T1000 (cell line): Measurements from ENCODE around the gene WDR1.

Experiments used
- DNase-seq: peaks from one replicate; lab custom pipeline; 2025; ENCODE audit warnings: mixed read lengths; lab: John Stamatoyannopoulos, UW

Gene WDR1

DNA sequence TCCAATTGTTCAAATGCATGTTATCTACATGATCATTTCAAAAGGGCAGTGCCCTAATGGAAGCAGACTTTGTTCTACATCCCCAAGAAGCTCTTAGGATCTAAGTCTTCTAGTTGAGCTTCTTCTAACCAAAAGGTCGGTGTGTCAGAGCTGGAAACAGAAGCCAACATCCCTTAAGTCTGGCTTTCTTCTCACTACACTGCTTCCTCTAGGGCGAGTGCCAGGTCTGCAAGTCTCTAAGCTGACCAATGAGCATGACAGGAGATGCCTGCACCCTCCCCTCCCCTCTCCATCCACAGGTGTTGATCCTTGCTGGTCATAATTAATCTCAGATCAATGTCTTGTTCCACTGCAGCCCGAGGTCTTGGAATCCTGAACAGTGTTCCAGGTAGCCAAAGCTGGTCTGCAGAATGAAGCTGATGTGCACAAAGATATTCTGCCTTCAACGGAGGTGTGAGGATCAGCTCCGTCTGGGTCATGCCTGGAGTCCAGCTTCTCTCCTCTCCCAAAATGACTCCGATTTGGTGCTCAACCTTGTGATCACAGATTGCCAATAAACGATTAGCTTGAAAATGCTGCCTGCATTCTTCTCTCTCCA is 44.1 kb downstream of the WDR1 start:
- DNase-seq, result no peak

DNA sequence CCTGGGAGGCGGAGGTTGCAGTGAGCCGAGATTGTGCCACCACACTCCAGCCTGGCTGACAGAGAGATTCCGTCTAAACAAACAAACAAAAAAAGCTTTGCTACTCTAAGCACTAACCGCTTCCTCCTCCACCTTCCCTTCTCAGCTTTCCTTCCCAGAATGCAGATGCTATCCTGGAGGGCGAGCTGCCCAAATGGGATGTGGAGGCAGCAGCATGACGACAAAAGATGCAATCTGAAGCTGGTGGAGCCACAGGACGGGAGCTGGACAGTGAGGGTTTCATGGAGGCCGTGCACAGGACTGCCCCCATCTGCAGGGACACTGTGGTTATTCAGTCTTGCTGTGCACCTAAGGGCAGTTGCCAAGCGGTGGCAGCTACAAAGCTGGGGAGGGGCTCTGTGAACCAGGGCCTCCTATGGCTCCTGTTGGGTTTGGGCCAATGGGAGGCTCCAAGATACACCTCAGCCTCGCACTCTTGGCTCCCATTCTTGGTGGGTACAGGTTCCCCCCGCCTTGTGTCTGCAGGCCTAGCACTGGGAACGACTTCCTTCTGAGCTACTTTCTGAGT is 47.4 kb downstream of the WDR1 start:
- no peak for DNase-seq

DNA sequence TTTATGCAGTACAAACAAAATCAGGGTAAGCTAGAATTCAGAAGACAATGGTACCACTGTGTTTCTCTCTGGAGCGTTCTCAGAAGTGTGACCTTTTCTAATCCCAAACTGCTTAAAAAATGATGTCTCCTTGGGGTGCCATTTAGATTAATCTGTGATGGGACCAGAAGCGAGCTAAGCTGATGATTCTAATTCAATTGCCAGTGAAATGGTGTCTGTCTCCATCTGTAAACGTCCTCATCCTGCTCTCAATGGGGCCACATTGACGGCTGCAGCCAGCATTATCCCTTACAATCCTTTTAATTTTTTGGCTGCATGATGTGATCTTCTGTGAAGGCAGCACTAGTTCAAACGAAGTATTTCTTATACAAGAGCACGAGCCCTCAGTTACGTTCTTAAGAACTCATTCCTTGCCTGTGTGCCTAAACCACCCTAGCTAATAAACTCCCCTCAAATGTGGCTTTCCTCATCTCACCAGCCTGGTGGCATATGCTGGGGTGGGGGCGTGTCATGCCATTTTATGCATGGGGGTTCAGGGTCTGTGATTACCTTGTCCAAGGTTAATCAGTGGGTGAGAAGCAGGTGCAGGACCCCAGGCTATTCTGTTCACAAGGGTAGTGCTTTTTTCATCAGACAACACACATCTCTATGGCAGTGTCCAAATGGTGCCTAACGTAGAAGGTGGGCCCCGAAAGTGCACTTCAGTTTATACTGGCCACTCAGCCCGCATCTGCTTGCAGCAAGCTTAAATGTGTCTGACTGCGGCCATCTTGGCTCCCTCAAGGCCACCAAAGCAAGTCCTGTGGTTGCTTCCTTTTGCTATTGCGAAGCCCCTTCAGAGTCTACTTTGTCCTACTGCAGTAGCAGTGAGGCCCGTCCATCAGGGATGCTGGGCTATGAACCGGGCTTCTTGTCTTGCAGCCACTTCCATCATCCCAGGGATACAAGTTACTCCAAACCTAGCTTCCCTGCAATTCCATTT is 49.6 kb downstream of the WDR1 start:
- no peak for DNase-seq

DNA sequence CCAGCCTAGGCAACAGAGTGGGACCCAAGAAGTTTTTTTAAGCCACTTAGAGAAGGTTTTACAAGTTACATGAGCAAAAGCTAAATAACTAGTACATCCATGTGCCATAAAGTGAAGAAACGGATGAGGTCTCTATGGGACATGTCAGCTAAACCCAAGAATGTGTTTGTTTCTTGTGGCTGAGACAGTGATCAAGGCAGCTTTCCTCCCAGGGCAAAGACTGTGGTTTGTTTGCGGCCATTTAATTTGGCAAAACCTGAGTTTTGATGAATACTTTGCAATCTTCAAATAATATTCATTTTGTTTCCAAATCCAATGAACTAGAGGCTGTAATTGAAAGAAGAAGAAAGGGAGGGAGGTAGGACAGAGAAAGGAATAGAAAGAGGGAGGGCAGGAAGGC is 50.4 kb downstream of the WDR1 start:
- DNase-seq, result no peak

DNA sequence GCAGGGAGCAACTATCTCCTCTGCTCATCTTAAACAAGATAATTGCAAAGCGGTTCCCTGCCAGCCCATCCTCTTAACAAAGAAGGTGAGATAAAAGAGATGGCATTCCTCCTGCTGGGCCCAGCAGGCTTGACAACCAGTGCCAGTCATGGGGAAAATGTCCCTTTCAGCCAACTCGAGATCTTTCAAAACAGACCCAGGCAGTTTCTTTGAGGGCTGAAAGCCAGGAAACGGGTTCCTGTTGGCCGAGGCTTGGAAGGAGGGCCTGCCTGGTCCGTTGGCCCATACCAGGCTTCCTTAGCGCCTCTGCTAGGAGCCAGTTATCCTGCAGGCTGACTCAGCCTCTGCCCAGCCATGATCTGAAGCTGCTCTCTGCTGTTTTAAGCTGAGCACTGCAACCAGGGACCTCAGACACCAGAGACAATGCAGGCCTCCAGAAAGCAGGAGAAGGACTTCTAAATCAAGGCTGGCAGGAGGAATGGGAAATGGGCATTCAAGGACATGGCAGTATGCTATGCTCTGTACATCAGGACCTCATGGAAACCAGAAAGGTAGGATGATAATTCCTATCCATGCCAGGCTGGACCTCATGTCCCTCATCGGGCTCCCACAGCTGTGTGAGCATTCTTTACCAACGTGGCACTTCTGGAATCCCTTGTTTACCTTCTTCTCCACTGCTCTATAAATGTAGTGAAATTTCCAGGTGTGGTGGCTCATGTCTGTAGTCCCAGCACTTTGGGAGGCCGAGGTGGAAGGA is 52.9 kb downstream of the WDR1 start:
- no peak for DNase-seq

DNA sequence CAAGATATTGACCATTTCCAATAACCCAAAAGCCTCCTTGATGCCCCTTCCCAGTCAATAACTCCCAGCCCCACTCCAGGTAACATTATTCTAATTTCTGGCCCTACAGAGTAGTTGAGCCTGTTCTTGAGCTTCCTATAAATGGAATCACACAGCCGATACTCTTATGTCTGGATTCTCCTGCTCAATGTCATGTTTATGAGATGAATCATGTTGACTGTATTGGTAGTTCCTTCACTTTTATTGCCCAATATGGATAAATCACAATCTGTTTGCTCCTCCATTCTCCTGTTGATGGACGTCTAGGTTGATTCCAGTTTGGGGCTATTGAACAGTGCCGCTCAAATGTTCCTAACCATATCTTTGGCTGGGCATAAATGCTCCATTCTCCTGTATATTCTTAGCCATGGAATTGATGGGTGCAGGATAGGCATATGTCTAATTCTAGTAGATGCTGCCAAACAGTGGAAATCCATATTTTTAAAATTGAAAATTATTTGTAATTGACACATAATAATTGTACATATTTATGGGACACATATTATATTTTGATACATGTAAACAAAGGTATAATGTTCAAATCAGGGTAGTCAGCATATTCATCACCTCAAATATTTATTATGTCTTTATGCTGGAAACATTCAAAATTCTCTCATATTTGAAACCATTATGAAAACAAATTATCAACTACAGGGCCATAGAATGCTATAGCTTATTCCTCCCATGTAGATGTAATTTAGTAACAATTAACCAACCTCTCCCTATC is 54.8 kb downstream of the WDR1 start:
- DNase-seq, result no peak

DNA sequence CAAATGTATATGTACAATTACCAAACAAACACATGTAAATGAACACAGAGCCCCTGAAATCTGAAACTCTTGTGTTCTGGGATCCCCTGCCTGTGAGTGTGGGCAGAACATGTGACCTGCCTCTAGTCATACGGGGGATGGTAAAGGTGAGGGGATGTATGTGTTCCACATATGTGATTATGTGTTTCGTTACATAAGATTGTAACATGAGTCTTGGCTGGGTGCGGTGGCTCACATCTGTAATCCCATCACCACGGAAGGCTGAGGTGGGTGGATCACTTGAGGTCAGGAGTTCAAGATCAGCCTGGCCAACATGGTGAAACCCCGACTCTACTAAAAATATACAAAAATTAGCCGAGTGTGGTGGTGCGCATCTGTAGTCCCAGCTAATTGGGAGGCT is 58.2 kb downstream of the WDR1 start:
- DNase-seq, result no peak

DNA sequence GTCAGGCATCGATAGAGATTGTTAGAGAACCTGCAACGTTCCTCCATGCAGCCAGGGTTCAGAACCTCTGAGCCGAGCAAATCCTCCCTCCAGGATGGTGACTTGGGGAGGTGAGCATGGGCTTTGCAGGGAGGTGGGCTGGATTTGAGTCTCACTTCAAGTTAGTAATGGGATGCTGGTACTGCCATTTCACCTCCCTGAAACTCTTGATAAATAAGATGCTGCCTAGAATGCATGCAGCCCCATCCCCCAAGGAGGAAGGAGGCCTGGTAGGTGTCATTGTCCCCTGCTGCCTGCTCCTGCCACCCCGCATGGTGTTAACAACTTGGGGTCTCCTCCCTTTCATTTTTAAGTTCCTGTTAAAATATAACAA is 59.6 kb downstream of the WDR1 start:
- no peak for DNase-seq

DNA sequence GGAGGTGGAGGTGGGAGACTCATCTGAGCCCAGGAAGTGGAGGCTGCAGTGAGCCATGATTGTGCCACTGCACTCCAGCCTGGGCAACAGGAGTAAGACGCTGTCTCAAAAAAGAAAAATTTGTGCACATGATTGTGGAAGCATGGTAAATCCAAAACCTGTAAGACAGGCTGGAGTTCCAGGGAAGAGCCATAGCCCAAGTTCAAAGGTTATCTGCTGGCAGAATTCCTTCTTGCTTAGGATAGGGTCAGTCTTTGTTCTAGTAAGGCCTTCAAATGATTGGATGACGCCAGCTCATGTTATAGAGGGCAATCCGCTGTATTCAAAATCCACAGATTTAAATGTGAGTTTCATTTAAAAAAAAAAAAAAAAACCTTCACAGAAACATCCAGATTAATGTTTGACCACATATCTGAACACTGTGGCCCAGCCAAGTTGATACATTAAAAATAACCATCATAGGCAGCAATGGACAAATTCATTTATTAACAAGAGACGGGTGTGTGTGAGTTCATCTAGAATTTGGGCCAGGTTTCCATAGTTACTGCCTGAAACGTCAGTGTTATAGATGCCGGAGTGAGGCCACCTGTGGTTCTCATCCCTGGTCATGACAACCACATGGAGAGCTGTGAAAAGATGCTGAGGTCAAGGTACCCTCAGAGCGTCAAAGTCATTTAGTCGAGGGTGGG is 60.1 kb downstream of the WDR1 start:
- DNase-seq, result no peak

DNA sequence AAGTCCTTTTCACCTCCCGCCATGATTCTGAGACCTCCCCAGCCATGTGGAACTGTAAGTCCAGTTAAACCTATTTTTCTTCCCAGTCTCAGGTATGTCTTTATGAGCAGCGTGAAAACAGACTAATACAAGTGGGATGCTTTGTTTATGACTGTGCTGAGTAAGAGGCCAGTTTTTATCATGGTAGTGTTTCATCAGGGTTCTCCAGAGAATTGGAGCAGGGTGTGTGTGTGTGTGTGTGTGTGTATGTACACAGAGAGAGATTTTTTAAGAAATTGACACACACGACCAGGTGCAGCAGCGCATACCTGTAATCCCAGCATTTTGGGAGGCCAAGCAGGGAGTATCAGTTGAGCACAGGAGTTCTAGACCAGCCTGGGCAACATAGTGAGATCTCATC is 60.7 kb downstream of the WDR1 start:
- DNase-seq, result no peak

DNA sequence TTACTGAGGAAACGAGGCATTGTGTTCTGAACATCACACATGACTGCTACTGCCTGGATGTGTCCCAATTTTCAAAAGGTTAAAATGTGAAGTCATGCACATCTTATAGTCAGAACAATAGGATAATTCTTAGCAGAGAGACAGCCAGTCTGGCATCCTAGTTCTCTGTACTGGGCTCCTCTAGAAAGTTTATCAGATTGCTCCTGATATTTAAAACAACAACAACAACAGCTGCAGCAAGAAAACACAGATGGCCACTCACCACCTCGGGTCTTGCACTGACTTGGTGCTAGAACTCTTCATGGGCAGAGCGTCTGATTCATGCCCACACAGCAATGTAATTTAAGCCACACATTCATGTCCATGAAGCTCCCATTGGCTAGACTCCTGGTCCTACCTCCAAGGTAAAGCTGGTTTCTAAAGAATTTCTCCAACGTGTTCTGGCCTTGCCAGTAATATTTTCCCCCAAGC is 62.0 kb downstream of the WDR1 start:
- no peak for DNase-seq

DNA sequence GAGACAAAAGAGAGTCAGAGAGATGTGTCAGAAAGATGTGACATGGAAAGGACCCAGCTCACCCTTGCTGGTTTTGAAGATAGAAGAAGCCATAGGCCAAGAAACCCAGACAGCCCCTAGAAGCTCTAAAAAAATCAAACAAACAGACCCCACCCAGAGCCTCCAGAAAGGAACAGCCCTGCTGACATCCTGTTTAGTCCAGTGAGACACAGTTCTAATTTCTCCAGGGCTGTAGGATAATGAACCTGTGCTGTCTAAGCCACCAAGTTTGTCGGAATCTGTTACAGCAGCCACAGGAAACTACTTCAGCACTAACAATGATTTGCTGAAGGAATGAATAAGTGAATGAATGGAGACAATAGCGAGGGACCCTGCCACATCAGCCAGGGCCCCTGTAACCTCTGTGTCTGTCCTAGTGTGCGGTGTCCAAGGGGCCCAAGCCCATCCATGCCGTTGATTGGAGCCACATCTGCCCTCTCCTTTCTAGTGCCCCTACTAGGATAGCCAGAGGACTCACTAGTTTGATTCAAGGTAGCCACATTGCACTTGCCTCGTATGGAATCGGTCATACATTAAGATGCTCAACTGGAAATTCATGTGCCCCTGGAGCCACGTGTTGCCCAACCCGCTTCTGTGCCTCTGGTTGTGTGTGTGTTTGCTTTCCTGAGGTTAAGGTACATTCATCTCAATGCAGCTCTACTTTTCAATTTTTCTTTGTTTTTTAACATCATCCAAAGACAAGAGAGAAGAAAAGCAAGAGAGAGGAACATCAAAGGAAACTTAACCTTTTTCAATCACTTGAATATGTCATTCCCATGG is 62.8 kb downstream of the WDR1 start:
- DNase-seq, result no peak

DNA sequence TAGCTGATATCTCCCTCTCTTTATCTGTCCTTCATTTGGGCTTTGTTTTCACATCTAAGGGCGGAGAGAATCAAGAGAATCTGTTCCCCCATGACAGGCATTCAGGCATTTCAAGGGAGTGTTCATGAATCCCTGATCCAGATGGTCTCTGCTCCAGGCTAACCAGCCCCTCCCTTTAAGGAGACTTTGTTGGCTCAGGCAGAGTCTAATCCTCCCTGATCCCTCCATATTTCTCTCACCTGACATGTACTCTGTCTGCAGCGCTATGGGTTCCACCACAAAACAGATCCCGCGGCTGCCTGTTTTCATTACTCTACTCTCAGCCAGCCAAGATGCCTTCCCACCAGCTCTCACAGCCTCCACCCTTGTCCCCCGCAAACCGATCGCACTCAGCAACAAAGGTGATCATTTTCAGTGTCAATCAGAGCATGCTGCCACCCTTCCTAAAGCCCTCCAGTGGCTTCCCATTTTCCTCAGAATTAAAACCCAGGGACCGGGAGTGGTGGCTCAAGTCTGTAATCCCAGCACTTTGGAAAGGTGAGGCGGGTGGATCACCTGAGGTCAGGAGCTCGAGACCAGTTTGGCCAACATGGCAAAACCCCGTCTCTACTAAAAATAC is 65.0 kb downstream of the WDR1 start:
- DNase-seq, result no peak

DNA sequence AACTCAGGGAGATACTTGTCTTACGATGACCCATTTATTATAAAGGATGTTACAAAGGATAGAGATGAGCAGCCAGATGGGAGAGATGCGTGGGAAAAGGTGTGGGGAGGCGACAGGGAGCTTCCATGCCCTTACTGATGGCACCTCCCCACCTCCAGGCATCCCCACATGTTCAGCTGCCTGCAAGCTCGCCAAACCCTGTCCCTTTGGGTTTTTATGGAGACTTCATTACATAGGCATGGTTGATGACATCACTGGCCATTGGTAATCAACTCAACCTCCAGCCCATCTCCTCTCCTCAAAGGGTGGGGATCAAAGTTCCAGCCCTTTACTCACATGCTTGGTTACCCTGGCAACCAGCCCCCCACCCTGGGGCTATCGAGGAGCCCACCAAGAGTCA is 65.9 kb downstream of the WDR1 start:
- DNase-seq, result no peak

DNA sequence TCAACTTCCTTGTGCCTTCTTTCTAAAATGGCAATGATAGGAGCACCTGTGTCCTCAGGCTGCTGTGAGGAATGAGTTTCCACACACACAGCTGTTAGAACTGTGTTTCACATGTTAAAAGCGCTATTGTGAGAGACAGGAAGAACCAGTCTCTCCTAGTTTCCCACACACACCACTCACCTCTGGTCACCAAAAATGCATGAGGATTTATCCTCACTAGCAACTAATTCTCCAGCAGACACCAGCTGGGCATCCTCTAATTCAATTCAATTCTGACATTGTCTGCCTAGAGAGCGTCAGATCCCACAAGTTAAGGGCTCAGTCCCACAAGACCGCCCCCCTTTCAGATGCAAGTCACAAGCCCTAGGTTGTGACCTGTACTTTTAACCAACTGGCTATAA is 66.3 kb downstream of the WDR1 start:
- DNase-seq, result no peak

DNA sequence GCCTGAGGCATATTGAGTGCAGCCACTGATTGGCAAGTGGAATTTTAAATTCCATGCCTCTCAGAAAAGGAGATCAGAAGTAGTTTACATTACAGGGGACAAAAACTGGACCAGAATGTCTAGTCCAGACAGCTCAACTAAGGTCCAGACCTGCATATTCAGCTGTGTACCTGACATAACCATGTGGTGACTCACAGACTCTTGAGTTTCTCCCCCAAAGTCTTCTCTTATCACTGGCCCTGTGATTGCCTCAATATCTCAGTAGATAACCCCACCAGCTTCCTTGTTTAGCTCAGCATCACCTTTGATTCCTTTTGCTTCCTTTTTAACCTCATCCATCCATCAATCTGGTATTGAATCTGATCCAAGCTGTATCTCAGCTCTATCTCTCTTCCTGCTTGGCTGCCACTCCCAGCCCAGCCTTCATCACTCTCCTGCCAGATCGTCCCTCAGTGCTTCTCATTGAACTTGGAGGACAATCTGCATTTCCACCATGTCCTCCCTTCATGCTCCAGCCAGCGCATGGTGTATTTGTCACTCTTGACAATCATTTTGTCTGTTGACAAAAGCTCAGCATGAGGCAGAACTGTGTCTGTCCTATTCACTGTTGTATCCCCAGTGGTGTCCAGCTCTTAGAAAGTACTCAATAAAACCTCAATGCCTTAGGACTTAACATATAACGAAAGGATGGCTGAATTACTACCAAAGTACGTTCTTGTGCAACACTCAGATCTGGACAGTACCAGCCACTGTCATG is 67.5 kb downstream of the WDR1 start:
- DNase-seq, result no peak

DNA sequence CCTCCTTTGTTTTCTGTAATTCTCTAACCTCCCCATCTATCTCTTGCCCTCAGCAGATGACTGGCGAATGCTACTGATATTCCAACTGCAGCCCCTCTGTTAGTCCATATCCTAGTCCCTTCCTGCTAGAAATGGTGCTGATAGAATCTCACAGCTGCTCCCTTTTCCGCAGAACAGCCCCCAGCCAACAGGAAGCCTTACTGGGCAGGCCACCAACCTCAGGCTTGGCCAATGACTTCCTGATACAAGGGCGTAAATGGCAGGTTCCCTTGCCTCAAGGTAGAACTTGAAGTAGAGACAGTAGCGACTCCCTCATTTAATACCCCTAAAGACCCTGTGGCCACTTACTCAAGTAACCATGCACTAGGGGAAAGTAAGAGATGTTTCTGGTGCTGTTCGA is 68.6 kb downstream of the WDR1 start:
- no peak for DNase-seq

DNA sequence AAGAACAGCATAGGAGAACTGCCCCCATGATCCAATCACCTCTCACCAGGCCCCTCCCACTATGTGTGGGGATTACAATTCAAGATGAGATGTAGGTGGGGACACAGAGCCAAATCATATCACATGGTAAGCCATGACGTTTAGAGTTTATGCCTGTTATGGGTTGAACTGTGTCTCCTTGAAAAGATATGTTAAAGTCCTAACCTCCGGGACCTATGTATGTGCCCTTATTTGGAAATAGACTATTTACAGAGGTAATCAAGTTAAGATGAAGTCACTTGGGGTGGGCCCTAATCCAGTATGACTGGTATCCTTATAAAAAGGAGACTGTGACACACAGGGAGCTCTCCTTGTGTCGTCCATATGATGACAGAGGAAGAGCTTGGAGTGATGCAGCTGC is 70.1 kb downstream of the WDR1 start:
- DNase-seq, result no peak

DNA sequence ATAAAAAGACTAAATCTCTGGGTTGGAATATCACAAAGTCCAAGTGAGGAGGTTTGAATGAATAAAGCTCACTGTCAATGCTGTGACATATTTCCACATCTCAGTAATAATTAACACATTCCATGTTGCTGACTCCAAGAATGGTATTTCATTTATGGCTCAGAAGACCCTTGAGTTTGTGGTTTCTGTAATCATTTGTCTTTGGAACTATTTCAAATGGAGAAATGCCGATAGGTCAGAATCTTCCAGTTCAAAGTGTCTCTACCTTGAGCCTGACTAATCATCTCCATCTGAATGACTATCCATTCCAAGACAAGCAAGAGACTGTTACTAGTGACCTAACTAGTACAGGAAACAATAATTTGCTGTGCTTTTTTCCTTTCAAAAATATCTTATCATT is 71.1 kb downstream of the WDR1 start:
- no peak for DNase-seq
